Measurements from ENCODE around the gene ERI2.
A peak's percentile ranks its signal among the peaks of the same experiment; 100 is the strongest.
"Not testable (repeated sequence)": the region's sequence is repeated elsewhere in the genome, so short reads cannot be mapped to it uniquely, and the experiment has no call there.

ERI2 gene

GRCh38 chr16:20807862-20808261 is 1.6 kb upstream of the ERI2 start:
- peaks cover 16% of the 10 kb centered on the region; the same call in 1 of the 2 replicates for H3F3A ChIP-seq (ENCODE audit: insufficient read depth, low read length)
- no peak for TF ChIP-seq EZH2 (optimal IDR thresholded peaks at IDR 0.05; ENCODE audit: low read depth, low read length)
- no peak for TF ChIP-seq EZH2phosphoT487 (IDR thresholded peaks at IDR 0.05; ENCODE audit: low read length)
- TF ChIP-seq CTCF (IDR thresholded peaks at IDR 0.05; ENCODE audit: low read length): no peak
- H3K79me2 ChIP-seq (ENCODE audit: low read length): 0 out of 2 replicates have a peak, but pooled peaks cover 2% of the 10 kb centered on the region
- no peaks in the 10 kb centered on the region for H3K27me3 ChIP-seq (replicated peaks; ENCODE audit: insufficient read depth, low read length)
- H3K9ac ChIP-seq (ENCODE audit: low read length): peak overlapping the region; percentile 82; the same call in 1 of the 2 replicates
- H3K4me3 ChIP-seq (ENCODE audit: low read length): peak overlapping the region; percentile 92; the same call in 1 of the 2 replicates
- peaks cover 3% of the 10 kb centered on the region; the same call in 1 of the 2 replicates for H3K4me1 ChIP-seq (ENCODE audit: low read length)
- H3K27ac ChIP-seq (ENCODE audit: low read length): no peak overlapping the region
- H3K4me2 ChIP-seq (ENCODE audit: low read depth, low read length): peak overlapping the region; percentile 94; the same call in 1 of the 2 replicates
- no peaks in the 10 kb centered on the region for H3K9me2 ChIP-seq (replicated peaks; ENCODE audit: insufficient read depth, low read length)
- no peak for DNase-seq
- no peaks in the 10 kb centered on the region for H3K9me3 ChIP-seq (replicated peaks; ENCODE audit: insufficient read depth, low read length)
- H2AFZ ChIP-seq (ENCODE audit: low read length): no peak overlapping the region
- no peaks in the 10 kb centered on the region for H3K36me3 ChIP-seq (replicated peaks; ENCODE audit: insufficient read depth, low read length)
- no peaks in the 10 kb centered on the region for H4K20me1 ChIP-seq (ENCODE audit: insufficient read depth, low read length)

- not testable (repeated sequence) for H3K4me1 ChIP-seq (ENCODE audit: low read length)
These were observed 546 bp downstream of the ERI2 start for GRCh38 chr16:20805684-20806167.

GRCh38 chr16:20803561-20804214 is 2.6 kb downstream of the ERI2 start:
- Histone ChIP-seq H3K9me3 (replicated peaks; ENCODE audit: insufficient read depth, low read length) (no peaks in the 10 kb centered on the region), H2AFZ (ENCODE audit: low read length) (no peak overlapping the region)

More at GRCh38 chr16:20805684-20806167, 546 bp downstream of the ERI2 start:
- not testable (repeated sequence) for H3K9me3 ChIP-seq (replicated peaks; ENCODE audit: insufficient read depth, low read length); H4K20me1 ChIP-seq (ENCODE audit: insufficient read depth, low read length); H3K9me2 ChIP-seq (replicated peaks; ENCODE audit: insufficient read depth, low read length); H3K27me3 ChIP-seq (replicated peaks; ENCODE audit: insufficient read depth, low read length); DNase-seq; H3K79me2 ChIP-seq (ENCODE audit: low read length); H3K36me3 ChIP-seq (replicated peaks; ENCODE audit: insufficient read depth, low read length)
- Histone ChIP-seq H3K4me2 (ENCODE audit: low read depth, low read length) (peak overlapping the region; percentile 94), H3K9ac (ENCODE audit: low read length) (peak overlapping the region; percentile 82; the same call in 1 of the 2 replicates), H3K4me3 (ENCODE audit: low read length) (peak overlapping the region; percentile 92), H3F3A (ENCODE audit: insufficient read depth, low read length) (peaks cover 16% of the 10 kb centered on the region; the same call in 1 of the 2 replicates), H3K27ac (ENCODE audit: low read length) (peak overlapping the region; percentile 72; the same call in 1 of the 2 replicates), H2AFZ (ENCODE audit: low read length) (peak overlapping the region; percentile 98)

More at GRCh38 chr16:20803561-20804214, 2.6 kb downstream of the ERI2 start:
- H3K4me2 ChIP-seq (ENCODE audit: low read depth, low read length): no peak overlapping the region
- no peak overlapping the region for H3K27ac ChIP-seq (ENCODE audit: low read length)
- TF ChIP-seq EZH2 (optimal IDR thresholded peaks at IDR 0.05; ENCODE audit: low read depth, low read length) (no peak), CTCF (IDR thresholded peaks at IDR 0.05; ENCODE audit: low read length) (no peak), EZH2phosphoT487 (IDR thresholded peaks at IDR 0.05; ENCODE audit: low read length) (no peak)
- DNase-seq: no peak
- no peak overlapping the region for H3K4me3 ChIP-seq (ENCODE audit: low read length)
- H3K9ac ChIP-seq (ENCODE audit: low read length): no peak overlapping the region
- H3F3A ChIP-seq (ENCODE audit: insufficient read depth, low read length): peaks cover 16% of the 10 kb centered on the region
- H3K27me3 ChIP-seq (replicated peaks; ENCODE audit: insufficient read depth, low read length): no peaks in the 10 kb centered on the region
- H3K79me2 ChIP-seq (ENCODE audit: low read length): 0 out of 2 replicates have a peak, but pooled peaks cover 2% of the 10 kb centered on the region
- no peaks in the 10 kb centered on the region for H4K20me1 ChIP-seq (ENCODE audit: insufficient read depth, low read length)
- no peaks in the 10 kb centered on the region for H3K9me2 ChIP-seq (replicated peaks; ENCODE audit: insufficient read depth, low read length)
- no peaks in the 10 kb centered on the region for H3K36me3 ChIP-seq (replicated peaks; ENCODE audit: insufficient read depth, low read length)
- H3K4me1 ChIP-seq (ENCODE audit: low read length): peaks cover 3% of the 10 kb centered on the region; the same call in 1 of the 2 replicates
